Measurements from ENCODE around the gene CALM1.

The CALM1 gene

DNA sequence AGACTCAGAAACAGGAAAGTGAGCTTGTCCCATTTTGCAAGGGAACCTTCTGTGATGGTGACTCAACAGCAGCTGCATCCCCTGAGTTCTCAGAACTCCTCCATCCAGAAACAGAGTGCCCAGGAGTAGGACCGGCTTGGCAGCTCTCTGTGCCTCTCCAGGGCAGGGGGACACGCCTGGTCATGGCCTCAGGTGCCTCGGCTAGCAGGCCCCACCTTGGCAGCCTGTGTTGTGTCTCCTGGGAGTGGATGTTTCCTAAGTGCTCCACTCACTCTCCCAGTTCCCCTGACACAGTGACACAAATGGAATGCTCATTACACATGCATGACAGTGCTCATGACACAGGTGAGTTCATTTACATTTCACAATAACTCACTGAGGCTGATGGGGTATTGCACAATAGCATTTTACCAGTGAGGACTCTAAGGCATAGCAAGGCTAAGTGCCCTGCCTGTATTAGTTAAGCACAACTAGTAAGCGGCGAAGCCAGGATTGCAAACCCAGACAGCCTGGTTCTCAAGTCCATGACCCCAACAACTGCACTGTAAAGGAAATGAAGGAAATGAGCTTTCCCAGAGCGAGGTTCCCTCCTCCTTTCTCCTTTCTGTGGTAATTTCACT lies 47.4 kb downstream of the CALM1 start:
- DNase-seq: no peak

DNA sequence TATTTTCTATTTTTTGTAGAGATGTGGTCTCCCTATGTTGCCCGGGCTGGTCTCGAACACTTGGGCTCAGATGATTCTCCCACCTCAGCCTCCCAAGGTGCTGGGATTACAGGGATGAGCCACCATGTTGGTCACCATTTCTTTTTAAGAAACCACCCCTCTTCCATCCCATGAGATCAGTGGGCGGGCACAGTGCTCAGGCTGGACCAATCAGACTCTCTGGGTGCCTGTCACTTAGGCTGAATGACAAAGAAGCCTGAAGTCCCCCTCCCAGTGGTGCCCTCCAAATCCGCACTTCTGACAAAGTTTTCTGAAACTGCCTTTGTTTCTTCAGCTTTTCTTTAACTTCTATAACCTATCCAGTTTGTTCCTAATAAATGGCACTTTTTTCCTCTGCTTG lies 48.2 kb downstream of the CALM1 start:
- no peak for DNase-seq

DNA sequence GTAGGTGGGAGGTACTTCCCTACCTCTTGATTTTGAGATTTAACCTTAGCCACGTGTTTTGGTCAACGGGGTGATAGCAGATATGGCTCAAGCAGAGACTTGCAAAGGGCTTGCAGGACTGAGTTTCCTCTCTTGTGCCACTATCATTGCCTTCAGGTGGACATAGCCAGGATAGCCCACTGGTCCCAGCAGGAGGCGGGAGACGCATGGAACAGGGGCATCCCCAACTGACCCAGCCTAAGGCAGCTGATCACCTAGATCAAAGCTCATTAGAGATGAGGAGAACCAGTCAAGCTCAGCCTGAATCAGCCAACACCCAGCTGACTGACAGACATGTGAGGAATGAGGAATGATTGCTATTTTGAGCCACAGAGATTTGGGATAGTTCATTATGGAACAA lies 49.6 kb downstream of the CALM1 start:
- DNase-seq: no peak

DNA sequence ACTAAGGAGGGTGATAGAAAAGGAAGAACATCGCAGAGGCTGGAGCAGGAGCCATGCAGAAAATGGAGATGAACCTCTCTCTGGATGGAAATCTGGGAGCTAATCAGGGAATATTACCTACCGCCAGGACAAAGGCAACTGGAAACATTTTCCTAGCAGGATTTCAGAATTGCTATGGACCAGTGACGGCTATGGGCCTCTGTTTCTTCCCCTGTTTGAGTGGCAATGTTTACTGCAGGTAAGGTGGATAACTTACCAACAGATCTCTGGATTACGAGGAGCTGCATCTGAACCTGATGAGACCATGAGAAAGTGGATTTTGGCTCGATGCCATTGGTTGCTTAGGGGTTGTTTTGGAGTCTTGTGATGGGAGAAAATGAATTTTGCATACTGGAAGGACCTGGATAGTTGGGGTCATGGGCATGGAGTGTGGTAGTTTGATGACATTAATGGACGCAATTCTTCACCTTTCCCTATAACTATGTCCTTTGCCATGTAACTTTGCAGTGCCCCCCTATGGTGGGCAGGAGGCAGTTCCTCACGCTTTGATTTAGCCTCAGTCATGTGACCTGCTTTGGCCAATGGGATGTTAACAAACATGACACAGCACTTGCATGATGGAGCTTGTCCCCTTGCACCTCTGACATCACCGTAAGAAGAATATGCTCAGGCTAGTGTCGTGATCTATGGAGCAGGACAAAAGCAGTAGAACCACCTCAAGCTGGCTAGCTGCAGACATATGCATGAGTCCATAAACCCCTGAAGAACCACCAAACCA lies 51.1 kb downstream of the CALM1 start:
- no peak for DNase-seq

DNA sequence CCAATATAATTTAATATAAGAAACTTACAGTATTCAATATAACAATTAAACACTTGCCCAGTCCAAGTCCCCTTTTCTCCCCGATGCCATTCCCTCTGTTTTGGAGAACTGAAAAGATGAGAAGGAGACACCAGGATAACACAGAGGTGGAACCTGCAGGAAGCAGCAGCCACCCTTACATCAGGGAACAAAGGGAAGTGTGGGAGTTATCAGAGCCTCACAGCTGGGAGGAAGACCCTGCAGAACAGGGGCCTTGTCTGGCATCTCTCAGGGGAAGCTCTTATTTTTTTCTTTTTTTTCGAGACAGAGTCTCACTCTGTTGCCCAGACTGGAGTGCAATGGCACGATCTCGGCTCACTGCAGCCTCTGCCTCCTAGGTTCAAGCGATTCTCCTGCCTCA lies 52.6 kb downstream of the CALM1 start:
- DNase-seq: no peak

DNA sequence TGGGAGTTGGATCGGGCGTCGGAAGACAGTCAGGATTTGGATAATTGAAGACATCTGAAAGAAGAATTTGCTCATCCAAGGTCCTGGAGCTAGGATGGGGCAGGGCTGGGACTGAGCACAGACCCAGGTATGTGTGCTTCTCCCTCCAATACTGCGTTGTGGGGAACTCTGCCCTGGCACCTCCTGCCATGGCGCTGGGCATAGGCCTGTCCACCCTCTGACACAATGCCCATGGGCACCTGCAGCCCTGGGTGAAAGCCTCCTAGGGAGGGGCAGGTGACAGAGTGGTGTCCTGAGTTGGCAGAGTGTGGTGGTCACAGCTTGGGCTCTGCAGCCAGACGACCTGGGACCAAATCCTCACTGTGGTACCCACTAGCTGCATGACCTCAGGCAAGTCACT lies 53.3 kb downstream of the CALM1 start:
- DNase-seq: no peak

DNA sequence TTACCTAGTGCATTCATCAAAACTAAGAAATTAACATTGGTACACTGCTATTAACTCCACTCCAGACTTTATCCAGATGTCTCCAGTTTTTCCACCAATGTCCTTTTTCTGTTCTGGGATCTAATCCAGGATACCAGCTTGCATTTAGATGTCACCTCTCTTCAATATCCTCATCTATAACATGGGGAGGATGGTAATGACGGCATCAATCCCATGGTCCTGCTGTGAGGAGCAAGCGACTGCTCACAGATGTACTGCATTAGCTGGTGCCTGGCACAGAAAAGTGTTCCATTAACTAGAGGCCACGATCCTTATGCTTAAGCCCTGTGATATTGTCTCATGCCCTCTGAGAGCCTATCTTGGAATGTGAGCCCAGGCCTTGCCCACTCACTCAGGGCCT lies 53.8 kb downstream of the CALM1 start:
- no peak for DNase-seq

DNA sequence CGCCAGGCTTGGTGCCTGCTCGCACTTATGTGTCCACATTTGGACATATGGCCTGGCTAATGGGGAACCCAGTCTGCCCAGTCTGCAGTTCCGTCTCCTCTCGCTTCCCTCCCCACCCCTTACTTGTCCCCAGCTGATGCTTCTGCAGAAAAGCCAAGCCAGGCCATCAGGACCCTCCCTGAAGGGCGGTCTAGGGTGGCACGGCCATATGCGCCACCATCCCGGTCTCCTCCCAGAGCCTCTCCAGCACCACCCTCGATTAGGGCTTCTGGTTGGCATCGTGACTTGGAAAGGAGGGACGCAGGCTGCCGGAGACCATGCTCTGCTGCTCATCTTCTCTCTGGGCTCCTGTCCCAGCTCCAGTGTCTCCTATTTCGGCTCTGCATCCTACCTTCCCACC lies 54.6 kb downstream of the CALM1 start:
- no peak for DNase-seq

DNA sequence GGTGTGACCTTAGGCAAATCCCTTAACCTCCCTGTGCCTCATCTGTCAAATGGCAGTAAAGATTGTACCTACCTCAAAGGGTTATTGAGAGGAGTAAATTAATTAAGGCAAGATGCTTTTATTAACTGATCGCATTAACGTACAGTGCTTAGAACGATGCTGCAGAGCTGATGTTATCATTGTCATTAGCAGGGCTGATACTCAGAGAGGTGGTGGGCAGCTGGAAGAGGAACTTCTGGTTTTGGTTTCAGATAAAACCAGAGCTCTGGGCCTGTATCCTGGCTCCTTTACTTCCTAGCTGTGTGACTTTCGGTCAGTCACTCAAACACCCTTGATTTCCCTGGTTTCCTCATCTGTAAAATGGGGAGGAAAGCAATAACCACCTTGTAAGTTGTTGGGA lies 55.1 kb downstream of the CALM1 start:
- DNase-seq: no peak

DNA sequence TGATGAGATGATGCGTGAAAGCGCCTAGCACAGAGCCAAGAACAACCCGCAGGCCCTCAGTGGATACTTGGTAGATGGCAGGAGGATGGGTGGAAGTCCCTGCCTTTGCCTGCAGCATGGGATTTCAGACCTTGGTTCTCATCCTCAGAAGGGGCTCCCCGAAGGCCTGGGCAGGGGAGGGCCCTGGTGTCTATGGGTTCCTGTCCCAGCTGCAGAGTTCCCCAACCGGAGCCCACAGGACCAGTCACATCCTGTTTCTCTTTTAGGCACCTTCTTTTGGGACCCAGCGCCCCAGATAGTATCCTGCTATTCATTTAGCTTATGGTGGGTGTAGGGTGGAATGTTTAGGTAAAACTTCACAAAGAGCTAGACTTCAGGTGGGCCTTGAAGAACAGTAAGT lies 55.5 kb downstream of the CALM1 start:
- DNase-seq: no peak

DNA sequence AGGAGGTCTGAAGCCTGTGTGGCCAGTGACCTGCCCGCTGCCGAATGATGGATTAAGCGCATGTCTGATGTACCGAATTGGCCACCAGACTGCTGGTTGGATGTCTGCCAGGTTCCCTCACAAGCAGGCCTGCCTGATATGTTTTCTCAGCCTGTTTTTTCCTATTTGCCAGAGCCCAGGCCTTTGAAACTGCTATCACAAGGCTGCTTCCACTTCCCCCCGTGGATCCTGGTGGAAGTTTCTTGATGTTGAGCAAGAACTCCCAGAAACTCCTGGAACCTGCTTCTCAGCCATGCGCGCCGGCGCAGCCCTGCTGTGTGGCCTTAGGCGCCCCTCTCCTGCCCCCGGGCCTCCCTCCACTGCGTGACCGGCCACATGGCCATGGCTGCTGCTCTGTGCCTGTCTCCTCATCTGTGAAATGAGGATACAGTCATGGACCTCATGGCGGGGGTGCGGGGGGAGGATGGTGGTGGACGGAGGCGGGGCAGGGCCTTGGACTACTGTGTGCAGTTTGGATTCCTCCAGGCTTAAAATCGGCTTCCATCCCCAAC lies 56.6 kb downstream of the CALM1 start:
- no peak for DNase-seq

DNA sequence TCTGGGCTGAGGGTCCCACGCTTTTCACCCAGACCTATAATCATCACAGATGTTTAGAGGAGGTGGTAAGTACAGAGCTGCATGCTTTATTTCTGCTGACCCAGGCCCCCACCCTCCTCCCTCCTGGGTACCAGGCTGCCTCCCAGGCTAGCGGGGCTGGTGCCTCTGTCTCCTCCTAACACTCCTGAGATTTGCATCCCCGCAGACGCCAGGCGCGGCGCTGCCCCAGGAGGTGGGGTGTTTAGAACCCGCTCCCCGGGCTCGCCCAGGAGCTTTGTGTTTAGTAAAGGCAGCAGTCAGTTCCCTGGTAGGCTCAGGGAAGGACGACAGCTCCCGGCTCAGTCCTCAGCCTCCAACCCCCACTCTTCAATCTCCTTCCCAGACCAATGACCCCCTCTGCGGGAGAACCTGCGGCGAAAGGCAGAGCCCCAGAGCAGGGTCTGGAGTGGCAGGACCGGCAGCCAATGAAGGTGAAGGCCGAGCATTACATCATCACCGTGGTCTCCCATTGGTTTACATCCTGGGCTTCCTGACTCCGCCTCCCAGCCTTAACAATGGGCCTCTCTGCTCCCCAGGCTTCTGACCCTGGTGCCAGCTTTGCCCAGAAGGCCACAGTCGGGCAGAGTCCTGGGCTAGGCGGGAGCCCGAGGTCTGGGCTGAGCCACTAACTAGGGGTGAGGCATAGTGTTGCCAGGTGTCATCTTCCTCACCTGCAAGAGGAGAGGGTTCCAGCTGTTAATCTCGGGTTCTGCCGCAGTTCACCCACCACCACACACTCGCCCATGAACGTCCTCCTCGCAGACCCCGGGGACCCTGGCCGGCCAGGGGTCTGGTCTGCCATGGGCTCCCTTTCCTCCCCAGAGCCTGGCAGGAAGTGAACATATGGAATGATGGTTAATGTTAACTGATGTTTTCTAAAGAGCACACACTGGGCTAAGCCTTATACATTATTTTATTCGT lies 57.5 kb downstream of the CALM1 start:
- peak; percentile 1 for DNase-seq

DNA sequence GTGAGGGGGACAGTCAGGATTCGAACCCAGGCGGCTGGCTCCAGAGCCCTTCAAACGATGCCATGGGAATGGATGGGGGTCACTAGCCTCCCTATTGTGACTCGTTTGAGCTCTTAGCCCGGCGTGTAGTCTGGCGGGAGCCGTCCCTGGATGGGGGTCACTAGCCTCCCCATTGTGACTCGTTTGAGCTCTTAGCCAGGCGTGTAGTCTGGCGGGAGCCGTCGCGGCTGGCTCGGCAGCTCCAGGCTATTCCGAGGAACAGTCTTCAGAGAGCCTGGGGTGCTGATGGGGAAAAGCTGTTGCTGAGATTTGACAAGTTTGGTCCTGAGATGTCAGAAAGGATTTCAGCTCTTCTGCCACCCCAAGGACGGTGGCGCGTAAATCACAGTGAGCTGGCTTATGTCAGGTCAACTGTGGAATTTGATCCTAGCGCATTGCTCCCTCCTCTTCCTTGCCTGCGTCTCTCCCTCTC lies 58.3 kb downstream of the CALM1 start:
- DNase-seq: no peak

DNA sequence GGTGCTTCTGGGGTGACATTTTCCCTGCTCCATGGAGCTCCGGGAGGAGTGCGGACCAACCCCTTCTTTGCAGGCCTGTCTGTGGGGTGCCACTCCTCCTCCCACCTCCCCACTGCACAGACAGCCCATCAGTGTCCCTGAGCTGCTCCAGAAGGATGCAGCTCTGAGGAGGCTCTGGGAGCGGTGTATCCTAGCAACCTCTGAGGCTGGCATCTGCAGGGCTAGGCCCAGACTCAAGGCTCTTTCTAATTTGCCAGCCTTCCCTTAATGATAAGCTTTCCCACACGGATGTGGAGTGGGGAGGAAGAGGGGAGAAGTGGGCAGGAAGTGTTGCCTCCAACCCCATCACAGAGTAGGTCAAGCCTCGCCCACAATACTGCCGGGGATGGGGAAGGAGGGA lies 59.7 kb downstream of the CALM1 start:
- no peak for DNase-seq

DNA sequence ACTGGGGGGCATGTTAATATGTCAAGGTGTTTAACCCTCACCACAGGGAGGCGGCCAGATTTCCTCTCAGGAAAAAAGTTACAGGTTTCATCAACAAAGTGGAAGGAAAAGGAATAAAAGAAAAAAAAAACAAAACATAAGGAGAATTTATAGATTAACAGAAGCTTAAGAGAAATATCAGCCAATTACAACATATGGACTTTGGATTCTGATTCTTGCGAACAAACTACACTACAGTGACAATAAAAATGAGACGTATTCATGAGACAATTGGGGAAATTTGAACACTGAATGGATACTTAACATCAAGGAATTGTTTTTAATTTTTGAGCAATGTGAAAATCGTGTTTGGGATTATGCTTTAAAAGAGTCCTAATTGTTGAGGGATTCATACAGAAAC lies 60.4 kb downstream of the CALM1 start:
- DNase-seq: no peak

Measured in GOT3 (cell line).